ENCODE data around the gene RRH. TPM values are rescaled to one million over a fixed set of nuclear protein-coding genes. Genes with fewer than 3 reads are reported as not detected.
"Not testable (repeated sequence)": the region's sequence is repeated elsewhere in the genome, so short reads cannot be mapped to it uniquely, and the experiment has no call there.

The RRH gene
- total RNA-seq, 1 donor from 2014 or later, result not detected

DNA sequence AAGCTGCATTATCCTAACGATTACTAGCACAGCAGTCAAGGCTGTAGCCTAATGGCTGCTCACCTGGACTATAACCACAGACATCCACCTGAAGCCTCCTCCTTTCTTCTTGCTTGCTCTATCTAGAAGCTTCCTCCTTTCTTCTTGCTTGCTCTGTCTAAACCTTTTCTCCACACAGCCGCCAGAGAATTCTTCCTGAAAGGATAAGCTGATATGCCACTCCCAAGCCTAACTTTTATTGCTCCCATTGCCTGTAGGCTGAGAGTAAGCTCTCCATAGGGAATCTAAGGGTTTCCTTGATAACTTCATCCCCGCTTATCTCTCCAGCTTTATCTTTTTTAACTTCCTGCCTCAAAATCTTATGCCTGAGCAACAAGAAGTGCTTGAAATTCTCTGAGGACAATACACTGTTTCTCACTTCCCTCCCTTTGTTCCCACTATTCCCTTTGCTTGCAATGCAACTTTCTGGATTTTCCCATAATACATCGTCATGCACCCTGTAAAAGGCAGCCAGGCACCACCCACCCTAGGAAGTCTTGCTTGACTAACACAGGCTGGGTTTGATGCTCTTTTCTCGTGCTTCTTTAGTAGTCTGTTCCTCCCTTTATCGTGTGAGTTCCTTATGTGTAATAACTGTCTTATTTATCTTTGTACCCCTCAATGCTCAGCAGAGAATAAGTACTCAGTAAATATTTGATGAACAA, 18.8 kb downstream of the RRH start:
- no peak for DNase-seq

DNA sequence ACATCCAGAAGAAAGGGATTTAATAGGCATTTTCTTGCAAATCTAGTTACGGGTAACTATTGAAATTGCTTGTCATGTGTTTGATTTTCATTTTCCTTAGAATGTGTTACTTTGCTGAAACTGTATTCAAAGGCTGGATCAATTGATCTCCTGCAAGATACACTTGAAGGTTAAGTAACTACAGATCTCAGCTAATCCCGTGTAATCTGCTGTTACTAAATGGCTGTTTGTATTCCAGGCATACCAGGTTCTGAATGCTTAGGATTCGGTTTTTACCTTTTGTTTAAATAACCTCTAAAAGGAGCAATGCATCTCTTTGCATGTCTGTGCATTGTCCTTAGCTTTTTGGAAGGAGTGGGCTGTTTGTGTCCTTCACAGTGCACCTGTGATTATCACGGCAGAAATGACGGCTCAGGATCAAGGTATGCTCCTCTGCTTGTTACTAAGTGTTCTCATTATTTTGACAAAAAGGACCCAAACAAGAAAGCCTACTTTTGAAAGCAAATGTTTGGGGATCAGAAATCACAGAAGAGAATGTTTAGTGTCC, 20.2 kb downstream of the RRH start, which contains the start of gene LRIT3:
LRIT3 (plus strand) TSS at position 212 of the 547 bp plus-strand sequence; CDS start at position 307, 95 bp downstream.
- DNase-seq, result no peak

DNA sequence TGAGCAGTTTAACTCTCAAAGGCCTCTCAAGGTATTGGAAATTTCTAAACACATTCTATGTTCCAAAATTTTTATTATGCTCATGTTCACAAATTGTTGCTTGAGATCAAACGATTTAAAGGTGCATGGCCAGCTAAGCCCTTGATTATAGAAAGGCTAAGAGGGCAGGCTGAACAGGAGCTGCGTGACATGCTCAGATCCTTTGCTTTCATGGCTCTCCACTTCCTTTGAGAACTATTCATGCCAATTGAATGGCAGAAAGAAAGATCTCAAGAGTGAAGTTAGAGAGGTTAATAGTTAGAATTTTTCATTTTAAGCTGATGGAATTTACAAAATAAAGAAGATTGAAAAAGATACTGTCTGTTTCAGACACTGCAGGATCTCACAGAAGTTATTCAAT, 20.7 kb downstream of the RRH start:
- no peak for DNase-seq

DNA sequence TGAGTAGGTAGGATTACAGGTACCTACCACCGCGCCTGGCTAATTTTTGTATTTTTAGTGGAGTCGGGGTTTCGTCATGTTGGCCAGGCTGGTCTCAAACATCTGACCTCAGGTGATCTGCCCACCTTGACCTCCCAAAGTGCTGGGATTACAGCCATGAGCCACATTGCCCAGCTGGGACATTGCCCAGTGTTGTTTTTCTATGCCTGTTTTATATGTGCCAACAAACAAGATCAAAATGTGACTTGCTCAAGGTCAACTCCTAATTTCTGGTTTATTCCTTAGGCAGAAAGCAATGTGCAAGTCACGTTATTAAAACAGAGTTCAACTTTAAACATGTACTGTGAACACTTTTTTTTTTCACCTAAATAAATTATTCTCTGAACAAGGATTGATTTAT, 22.8 kb downstream of the RRH start:
- no peak for DNase-seq

DNA sequence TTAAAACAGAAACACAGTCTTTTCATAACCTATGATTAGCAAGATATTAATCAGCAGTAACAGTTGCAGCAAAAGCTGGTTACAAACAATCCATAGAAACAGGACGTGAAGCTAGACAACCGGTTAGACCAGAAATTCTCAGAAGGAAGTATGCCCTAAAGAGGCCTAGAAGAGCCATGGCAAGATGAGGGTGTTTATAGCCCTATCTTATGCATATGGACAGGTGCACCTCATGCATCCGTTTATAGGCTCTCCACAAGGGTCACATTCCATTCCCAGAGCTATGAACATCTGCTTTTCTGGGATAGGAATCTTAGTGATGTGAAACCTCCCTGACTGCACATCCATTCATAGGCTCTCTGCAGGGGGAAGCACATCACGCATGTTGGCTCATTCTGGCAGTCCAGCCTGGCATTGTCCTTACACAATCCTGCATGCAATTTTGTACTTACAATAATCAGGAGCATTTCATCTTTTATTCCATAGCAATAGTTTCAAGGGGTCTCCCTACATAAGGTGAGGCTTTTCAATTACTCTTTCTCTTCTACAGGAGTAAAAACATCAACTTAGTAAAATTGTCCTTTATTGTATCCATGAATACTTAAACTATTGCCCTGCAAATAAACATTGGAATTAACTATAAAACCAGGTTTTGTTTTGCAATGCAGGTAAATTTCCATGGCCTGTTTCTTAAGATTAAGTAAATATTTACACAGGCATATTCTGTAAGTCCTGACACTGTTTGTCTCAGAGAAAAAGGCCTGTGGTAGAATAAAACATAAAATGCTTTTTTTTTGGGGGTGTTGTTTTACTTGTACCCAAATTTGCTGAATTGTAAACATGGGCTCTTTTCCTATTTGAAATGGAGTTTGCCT, 31.9 kb downstream of the RRH start:
- not testable (repeated sequence) for DNase-seq

DNA sequence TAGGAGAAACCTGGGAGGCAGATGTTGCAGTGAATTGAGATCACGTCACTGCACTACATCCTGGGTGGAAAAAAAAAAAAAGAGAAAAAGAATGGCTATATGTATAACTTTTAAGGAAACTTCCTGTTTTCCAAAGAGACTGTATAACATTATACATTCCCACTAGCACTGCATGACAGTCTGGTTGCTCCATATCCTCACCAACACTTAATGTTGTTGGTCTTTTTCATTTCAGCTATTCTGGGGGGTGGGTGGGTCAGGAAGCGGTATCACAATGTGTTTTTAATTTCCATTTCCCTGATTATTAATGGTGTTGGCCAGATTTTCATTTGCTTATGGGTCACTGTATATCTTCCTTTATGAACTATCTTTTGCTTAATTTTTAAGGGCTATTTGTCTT, 33.5 kb downstream of the RRH start:
- no peak for DNase-seq

DNA sequence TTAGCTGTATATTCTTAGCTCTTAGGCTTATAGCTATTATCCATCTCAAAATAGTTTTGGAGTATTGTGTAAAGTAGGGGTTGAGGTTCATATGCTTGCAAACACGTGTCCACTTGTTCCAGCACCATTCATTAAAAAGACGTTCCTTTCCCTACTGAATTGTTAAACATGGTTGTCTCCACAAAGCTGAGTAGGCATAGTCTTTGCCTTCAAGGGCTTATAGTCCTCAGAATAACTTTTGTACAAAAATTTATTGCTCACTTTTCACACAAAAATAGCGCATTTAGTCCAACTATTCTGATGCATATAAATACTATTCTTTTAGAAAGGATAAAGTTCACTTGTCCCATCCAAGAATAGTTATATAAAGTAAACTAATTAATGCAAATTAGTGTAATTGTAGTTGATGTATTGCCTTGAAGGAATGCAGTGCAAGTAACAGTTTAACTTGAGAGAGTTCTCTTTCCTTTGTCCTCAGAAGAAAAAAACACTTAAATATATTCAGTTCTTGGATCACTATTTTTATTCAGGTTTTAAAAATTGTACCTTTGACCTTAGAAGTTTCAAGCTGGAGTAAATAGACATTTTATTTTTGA, 34.2 kb downstream of the RRH start:
- DNase-seq, result no peak

DNA sequence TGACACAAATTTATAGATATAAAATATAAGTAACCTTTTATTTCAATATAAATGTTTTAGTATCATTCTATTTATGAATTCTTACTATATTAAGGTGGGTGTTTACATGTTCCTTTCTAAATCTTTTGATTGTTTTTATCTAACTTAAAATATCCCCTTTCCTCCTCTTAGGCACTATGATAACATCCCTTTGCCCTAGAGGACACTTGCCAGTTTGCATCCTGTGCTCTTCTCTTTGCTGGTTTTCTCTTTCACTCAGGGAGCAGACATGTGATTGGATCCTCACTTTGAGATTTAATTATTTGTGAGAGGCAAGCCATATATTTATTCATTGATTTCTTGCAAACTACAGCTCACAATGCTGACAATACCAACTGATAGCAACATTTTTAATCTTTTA, 36.4 kb downstream of the RRH start:
- DNase-seq, result no peak

DNA sequence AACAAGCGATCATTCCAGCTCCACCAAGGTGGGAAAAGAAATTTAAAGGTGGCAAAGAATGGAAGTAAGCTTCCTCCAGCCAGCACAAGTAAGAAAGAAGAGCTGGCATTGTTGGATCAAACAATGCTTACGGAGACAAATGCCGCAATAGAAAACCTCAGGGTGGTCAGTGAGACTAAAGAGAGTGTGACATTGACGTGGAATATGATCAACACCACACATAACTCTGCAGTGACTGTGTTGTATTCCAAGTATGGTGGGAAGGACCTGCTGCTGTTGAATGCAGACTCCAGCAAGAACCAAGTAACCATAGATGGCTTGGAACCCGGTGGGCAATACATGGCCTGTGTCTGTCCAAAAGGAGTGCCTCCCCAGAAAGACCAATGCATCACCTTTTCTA, 42.3 kb downstream of the RRH start:
- no peak for DNase-seq

DNA sequence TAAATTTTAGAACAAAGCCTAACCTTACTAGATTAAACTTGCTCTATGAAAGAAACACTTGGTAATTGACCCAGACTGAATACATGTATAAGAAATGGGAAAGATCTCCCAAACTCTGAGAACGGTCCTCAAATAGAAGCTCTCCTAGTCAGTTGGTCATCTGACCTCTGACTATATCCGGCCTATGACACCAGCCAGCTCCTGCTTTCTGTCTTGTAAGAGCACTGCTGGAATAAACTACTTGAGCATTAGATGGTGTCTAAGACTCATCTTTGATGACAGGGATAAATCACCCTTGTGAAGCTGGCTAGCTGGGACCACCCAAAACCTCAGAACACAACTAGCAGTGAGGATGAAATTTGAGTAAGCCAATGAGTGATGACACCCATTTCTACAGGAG, 44.3 kb downstream of the RRH start:
- DNase-seq, result no peak

DNA sequence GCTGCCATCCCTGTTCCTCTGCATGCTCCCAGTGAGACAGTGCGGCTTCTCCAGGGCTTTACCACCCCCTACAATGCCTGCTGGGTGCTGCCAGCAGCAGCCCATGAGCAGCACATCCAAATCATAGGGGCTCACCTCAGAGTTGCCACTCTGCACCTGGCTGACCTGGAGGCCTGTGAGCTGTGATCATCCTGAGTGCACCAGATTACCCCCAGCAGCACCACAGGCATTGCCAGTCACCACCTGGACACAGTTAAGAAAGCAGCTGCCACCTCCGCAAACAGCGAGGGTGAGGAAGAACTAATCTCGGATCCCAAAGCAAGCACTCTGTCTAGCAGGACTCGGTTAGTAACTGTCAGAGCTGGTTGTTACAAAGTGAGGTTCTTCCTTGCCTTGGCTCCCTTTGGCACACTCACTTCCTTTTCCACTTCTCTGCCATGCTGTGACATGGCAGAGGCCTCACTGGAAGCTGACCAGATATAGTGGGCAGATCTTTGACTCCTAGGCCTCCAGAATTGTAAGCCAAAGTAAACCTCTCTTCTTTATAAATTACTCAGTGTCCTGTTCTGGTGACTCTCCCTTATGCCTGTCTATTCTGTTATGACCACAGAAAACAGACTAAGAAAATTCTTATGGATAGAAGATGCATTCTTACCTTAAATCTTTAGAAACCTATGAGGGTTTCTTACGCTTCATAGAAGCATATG, 45.3 kb downstream of the RRH start:
- DNase-seq, result no peak

DNA sequence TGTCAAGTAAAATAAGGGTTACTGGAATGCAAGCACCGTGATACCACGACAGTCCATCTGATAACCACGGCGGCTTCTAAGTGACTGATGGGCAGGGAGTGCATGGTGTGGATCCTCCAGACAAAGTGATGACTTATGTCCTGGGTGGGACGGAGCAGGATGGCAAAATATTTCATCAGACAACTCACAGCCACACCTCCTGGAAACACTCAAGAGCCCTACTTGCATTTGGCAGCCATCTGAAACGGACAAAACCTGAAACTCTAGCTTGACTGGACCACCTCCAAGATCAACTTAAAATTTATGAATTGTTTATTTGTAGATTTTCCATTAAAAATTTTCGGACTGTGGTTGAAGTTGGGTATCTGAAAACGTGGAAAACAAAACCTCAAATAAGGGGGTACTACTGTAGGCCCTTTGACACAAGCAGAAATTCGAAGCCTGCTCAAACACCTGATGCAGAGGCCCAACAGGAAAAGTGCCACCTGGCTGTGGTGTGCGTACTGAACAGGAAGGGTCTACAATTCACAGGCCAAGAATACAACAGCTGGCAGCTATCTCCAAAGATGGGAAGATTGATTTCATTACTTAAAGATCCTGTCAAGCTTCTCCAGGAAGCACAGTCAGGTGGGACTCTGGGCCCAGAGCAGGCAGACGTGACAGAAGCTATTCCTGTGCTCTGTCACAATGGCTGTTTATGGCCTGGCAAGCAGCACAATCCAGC, 46.2 kb downstream of the RRH start:
- no peak for DNase-seq

DNA sequence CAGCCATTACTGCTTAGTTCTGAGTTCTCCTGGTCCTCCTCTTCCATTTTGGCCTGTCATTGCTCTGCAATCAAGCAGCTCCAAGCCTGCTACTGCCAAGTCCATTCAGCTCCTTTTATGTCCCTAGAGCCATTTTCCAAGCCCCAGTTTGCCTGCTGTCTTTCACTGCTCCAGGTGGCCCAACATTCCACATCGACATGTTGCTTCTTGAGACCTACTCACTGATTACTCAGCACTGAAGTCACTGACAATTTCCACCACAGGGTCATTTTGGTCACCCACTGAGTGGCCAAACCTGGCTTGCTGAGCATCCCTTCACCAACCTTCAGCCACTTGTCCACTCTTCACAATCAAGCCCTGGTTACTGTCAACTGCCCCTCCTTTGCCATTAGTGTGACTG, 47.3 kb downstream of the RRH start:
- DNase-seq, result no peak

DNA sequence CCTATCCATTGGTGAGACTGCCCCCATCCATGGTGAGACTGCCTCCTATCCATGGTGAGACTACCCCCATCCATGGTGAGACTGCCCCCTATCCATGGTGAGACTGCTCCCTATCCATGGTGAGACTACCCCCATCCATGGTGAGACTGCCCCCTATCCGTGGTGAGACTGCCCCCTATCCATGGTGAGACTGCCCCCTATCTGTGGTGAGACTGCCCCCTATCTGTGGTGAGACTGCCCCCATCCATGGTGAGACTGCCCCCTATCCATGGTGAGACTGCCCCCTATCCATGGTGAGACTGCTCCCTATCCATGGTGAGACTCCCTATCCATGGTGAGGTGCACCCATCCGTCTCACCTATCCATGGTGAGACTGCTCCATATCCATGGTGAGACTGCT, 47.8 kb downstream of the RRH start:
- not testable (repeated sequence) for DNase-seq

DNA sequence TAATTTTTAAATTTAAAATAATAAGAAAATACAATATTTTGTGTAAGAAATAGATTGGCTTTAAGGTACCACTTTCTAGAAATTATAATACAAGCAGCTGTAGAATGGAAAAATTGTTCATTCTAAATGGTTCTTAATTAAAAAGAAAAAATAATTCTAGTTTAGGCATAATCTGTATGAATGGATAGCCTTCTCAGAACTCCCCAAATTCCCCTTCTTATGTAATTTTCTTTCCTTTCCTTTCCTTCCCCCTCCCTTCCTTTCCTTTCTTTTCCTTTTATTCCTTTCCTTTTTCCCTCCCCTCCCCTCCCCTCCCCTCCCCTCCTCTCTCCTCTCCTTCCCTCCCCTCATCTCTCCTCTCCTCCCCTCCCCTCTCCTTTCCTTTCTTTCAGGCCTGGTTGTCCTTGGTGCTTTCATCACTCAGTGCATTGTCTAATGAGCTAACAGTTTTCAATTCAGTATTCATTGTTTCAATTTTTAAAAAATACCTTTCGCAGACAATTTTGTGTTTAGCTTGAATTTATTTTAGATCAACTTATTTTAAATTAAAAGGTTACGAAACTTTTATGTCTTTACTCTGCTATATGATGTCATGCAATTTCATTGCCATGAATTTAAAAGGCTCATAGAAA, 49.0 kb downstream of the RRH start:
- DNase-seq, result no peak

DNA sequence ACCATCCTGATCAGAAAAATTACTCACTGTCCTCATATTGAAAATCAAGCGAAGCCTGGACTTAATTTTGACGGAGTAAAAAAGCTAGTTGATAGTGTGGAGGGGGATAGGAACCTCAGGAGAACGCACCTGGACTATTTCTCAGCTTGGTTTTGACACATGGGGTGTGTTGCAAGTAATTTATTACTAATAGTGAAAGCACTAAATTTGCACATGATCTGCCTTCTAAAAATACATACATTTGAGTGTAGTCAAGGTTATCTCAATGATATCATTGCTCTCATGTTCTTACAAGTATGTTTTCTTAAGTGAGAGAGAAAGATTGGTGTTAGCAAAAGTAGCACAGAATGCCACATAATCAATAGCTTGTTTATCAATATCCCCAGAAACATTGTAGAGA, 49.6 kb downstream of the RRH start:
- DNase-seq, result no peak

DNA sequence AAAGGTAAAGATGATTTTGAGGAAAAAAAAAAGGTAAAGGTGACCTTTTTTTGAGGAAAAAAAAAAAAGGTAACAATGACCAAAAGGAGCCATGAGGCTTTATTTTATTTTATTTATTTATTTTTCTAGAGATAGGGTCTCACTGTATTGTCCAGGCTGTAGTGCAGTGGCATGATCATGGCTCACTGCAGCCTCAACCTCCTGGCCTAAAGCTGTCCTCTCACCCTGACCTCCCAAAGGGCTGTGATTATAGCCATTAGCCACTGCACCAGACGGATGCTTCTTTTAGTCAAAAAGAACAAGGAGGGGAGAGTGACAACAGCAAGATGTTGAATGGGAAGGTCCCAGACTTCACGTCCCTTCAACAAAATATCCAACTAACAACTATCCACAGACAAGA, 50.6 kb downstream of the RRH start:
- no peak for DNase-seq

DNA sequence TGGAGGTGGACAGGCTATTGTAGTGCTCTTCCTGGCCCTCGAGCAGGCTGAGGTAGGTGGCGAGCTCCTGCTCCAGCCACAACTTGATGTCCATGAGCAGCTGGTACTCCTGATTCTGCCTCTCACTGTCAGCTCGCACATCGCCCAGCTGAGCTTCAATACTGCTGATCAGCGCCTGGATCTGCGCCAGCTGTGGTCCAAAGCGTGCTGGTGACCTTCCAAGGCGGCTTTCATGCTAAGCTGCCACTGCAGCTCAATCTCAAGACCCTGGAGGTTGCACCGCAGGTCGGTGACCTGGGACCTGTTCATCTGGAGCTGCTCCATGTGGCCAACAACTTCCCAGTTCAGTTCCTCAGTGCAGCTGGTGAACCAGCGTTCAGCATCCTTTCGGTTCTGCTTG, 51.3 kb downstream of the RRH start:
- DNase-seq, result no peak

DNA sequence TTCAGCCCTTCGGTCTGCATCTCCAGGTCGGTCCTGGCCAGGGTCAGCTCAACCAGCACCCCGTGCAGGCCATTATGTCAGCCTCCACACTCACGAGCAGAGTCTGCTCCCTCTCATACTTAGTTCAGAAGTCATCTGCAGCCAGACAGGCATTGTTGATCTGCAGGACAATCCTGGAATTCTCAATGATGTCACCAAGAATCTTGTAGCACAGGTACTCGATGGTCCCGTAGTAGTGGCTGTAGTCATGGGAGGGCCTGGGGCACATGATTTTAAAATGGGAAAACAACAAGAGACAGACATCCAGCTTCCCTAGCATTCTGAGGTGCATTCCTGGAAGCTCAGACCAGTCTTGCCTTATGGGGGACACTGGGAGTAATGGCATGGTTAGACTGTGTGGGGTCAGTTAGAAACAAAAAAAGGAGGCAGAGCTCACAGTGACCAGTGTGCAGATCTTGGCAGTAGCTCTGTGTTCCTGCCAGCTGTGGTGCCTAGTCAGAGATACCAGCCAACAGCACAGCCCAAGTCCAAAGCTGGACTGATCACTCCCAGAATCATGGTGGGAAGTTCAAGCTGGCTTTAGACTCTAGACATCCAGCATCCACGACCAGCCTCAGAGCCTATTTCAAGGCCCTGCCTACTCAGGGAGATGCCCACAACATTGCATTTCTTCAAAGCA, 52.0 kb downstream of the RRH start:
- DNase-seq, result no peak

DNA sequence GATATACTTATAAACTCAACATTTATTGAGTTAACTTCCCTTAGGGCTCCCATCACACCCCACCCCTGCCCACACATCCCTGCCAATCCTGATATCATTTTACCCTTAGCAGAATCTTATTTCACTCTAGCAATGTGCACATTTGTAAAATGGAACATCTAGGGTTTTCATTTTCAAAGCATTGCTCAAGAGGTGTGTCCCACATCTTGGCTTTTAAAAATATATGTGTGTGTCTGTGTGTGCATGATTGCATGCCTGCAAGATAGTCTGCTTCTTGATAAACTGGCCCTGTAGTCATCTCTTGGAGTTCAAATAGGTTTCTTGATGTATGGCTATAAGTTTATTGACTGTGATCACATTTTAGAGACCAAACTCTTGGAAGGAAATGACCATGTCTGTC, 58.5 kb downstream of the RRH start:
- DNase-seq, result no peak

DNA sequence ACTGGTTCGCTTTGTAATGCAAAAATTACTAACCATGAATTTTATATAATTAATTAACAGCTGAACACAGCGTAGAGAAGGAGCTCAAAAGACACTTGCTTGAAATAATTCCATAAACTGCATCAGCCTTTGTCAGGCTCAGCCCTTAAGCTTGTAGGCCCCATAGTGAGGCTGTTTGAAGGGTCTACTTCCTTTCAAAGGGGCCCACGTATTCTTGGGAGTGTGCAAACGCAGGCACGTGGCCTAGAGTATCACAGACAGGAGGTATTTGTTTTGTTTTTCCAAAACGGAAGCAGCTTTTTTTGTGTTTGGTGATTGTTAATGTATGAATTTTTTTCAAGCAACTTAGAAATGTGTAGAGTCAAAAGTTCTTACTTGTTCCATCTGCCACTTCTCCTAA, 59.3 kb downstream of the RRH start:
- DNase-seq, result no peak
